ENCODE results near the gene MACF1.

MACF1 gene

DNA sequence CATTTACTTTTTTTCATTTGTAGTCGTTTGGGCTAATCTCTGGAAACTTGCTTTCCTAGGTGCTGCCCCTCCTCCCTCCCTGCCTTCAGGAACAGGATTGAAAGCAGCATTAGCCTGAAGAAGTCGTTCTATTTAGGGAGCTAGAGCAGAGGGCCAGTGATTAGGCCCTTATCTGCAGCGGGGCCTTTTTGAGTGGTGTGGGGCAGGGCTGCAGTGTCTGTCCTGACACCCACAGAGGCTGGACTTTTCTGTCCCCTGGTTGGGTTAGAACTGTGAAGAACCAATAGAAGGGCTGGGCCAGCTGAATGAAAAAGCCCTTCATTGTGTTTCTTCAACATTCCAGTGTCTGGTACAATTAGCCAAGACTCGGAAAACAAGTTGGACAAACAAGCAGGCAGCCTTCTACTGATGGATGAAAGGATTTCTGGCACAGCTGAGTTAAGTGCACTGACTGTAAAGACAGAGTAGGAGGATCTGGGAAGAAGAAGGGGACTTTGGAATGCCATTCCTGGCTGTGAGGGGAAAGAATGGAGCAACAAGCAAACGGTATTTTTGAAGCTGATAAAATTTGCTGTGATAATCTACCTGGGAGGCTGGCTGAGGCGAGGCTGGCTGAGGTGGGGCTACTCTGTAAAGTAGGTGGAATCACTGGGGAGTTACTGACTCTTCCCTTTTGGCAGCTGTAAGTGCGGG, 9.7 kb downstream of the MACF1 start:
- DNase-seq (ENCODE audit: low read depth): no peak
- TF ChIP-seq, protein P1, sequence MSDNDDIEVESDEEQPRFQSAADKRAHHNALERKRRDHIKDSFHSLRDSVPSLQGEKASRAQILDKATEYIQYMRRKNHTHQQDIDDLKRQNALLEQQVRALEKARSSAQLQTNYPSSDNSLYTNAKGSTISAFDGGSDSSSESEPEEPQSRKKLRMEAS (IDR thresholded peaks at IDR 0.05; ENCODE audit: low read depth, low read length): no peak
- no peak for TF ChIP-seq MYC (IDR thresholded peaks at IDR 0.05; ENCODE audit: low read depth, low read length)
- TF ChIP-seq POLR2A (IDR thresholded peaks at IDR 0.05; ENCODE audit: extremely low read depth, insufficient read length): no peak
- TF ChIP-seq, protein P2, sequence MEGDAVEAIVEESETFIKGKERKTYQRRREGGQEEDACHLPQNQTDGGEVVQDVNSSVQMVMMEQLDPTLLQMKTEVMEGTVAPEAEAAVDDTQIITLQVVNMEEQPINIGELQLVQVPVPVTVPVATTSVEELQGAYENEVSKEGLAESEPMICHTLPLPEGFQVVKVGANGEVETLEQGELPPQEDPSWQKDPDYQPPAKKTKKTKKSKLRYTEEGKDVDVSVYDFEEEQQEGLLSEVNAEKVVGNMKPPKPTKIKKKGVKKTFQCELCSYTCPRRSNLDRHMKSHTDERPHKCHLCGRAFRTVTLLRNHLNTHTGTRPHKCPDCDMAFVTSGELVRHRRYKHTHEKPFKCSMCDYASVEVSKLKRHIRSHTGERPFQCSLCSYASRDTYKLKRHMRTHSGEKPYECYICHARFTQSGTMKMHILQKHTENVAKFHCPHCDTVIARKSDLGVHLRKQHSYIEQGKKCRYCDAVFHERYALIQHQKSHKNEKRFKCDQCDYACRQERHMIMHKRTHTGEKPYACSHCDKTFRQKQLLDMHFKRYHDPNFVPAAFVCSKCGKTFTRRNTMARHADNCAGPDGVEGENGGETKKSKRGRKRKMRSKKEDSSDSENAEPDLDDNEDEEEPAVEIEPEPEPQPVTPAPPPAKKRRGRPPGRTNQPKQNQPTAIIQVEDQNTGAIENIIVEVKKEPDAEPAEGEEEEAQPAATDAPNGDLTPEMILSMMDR (IDR thresholded peaks at IDR 0.05; ENCODE audit: low read depth, low read length): no peak
- no peak overlapping the region for H3K4me3 ChIP-seq (ENCODE audit: low read depth, low read length)

DNA sequence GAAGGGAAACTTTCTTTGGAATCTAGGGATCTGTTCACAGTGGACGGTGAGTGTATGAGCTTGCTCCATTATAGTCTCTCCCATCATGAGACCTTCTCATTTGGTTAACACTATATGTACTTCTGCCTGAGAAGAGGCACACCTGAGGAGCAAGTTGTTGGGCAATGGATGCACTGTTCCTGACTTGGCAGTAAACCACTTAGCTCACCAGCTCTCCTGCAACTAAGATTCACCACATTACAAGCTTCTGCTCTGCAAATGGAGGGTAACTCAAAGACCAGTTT, 10.2 kb downstream of the MACF1 start:
- TF ChIP-seq, protein P1 (IDR thresholded peaks at IDR 0.05; ENCODE audit: low read depth, low read length): no peak
- TF ChIP-seq, protein P2 (IDR thresholded peaks at IDR 0.05; ENCODE audit: low read depth, low read length): no peak
- TF ChIP-seq MYC (IDR thresholded peaks at IDR 0.05; ENCODE audit: low read depth, low read length) (no peak), POLR2A (IDR thresholded peaks at IDR 0.05; ENCODE audit: extremely low read depth, insufficient read length) (no peak)
- H3K4me3 ChIP-seq (ENCODE audit: low read depth, low read length): no peak overlapping the region
- no peak for DNase-seq (ENCODE audit: low read depth)

DNA sequence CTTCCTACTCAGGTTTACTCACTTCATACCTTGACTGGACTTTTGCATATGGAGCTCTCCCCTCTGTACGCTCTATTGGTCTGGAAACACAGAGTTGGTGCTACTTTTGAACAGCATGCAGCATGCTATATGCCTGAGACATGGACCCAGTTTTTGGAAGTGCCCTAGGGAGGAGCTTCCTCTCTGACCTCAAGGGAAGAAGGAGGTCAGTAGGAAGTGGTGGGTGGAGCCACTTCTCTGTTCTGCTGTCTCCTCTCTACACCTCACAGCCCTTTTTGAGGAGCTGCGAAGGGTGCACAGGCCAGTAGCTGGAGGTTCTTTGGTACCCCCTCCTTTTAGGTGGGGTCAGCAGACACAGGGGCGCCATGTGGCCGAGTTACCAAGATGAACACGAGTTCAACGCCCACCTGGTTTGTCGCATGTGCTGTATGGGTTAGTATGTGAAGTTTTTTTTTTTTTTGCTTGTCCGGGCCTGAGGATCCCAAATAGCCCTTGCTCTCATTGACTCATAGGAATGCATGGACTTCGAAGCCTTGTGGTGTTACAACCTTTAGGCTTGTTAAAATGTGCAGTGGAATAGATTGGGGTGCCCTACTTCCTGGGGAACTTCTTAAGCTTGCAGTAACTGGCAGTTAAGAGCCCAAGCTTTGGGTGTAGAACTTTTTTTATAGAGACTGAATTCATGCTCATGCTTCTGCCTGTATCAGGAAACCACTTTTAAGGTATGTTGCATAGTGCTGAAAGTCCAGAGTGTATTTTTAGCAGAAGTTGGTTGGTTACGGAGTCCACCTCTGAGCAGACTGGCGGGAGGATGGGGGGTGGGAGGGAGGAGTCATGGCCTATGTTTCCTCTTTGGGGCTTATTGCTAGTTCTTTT, 10.7 kb downstream of the MACF1 start:
- peak; percentile 81 for DNase-seq (ENCODE audit: low read depth)

DNA sequence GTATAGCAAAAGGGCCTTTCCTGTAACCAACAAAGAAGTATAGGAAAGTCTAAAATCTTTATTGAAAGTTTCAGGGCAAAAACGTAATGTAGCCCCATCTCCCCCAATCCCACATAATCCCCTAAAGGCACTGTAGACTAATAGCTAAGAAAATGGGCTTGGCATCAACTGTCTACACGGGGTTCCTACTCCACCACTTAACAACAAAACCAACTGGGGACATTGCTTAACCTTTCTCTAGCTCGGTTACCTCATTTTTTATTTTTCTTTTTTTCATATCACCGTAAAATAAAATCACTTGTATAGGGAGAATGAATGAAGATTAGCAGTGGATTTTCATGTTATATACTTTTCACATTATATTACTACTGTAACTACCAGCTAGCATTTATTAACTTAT, 12.3 kb downstream of the MACF1 start:
- TF ChIP-seq, protein P1 (IDR thresholded peaks at IDR 0.05; ENCODE audit: low read depth, low read length): no peak
- TF ChIP-seq, protein P2 (IDR thresholded peaks at IDR 0.05; ENCODE audit: low read depth, low read length): no peak
- TF ChIP-seq POLR2A (IDR thresholded peaks at IDR 0.05; ENCODE audit: extremely low read depth, insufficient read length) (no peak), MYC (IDR thresholded peaks at IDR 0.05; ENCODE audit: low read depth, low read length) (no peak)
- H3K4me3 ChIP-seq (ENCODE audit: low read depth, low read length): peak overlapping the region; percentile 69
- peak; percentile 39 for DNase-seq (ENCODE audit: low read depth)

More for the DNA sequence above, 10.7 kb downstream of the MACF1 start:
- H3K4me3 ChIP-seq (ENCODE audit: low read depth, low read length): peak overlapping the region; percentile 69
- no peak for TF ChIP-seq MYC (IDR thresholded peaks at IDR 0.05; ENCODE audit: low read depth, low read length)
- TF ChIP-seq, protein P1 (IDR thresholded peaks at IDR 0.05; ENCODE audit: low read depth, low read length): 0 out of 2 replicates have a peak, but pooled peaks have one; percentile 18
- peak; percentile 77 for TF ChIP-seq POLR2A (IDR thresholded peaks at IDR 0.05; ENCODE audit: extremely low read depth, insufficient read length)

DNA sequence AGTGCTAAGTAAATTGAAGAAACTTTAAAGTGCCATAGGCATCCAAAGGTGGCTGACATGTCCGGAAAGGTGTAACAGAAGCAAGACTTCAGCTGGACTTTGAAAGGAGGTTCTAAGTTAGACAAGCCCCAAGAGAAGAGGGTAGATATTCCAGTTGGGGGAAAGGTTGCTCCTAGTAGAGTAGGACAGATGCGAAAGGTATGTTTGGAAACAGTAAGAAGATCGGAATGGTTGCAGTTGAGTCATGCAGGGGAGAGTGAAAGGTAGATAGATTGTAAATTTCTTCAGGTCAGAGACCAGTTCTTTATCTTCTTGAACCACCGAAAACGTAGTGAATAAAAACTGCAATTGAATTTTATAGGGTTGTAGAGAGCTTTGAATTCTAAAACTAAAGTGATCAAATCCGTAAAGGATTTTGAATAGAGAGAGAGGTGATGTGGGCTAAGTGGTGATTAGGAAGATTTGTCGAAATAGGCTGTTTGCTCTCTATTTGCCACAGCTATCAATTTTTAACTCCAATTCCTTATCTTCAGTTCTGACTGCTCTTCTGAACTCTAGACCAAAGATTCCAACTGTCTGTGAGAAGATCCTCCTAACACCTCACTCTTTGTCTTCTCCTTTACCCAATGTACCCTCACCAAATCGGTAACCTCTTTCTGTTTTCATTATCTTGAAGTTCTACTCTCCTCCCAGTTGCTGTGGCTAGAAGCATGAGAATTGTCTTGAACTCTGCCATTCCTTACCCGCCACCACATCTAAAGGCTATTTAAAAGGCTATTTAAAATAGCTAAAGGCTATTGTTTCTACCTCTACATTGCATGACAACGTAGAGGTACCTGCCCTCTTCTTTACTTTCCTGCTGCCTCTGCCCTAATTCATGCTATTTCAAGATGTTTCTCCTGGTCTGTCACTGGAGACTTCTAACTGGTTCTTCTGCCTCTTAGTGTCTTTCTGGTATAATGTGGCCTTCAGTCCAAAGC, 16.7 kb downstream of the MACF1 start:
- no peak overlapping the region for H3K4me3 ChIP-seq (ENCODE audit: low read depth, low read length)
- TF ChIP-seq, protein P1 (IDR thresholded peaks at IDR 0.05; ENCODE audit: low read depth, low read length): no peak
- TF ChIP-seq MYC (IDR thresholded peaks at IDR 0.05; ENCODE audit: low read depth, low read length) (no peak), POLR2A (IDR thresholded peaks at IDR 0.05; ENCODE audit: extremely low read depth, insufficient read length) (no peak)
- TF ChIP-seq, protein P2 (IDR thresholded peaks at IDR 0.05; ENCODE audit: low read depth, low read length): no peak
- no peak for DNase-seq (ENCODE audit: low read depth)

Data from NB4 (cell line).